HepG2 (cell line): ENCODE data around the gene CSF1R. TPM values are rescaled to one million over a fixed set of nuclear protein-coding genes. Genes with fewer than 3 reads are reported as not detected.

Source experiments
- AHR ChIP-seq: IDR thresholded peaks from 2 replicates; pipeline ENCODE4 v1.6.1; 2018; ENCODE audit warnings: missing genetic modification reagents, missing compliant biosample characterization
- ETV6 ChIP-seq: sonication (generic); formaldehyde crosslinking; conservative IDR thresholded peaks from 2 replicates; pipeline ENCODE4 v1.4.0; 2020; ENCODE audit warnings: missing genetic modification reagents
- HCFC1 ChIP-seq: fragments of 150-350 bp; IDR thresholded peaks from 2 replicates; pipeline ENCODE4 v1.6.1; 2014; ENCODE audit warnings: low read depth, low read length
- HOXA7 ChIP-seq: sonication (generic); formaldehyde crosslinking; IDR thresholded peaks from 2 replicates; pipeline ENCODE4 v1.8.1; 2022; ENCODE audit warnings: mild to moderate bottlenecking, missing genetic modification reagents, moderate library complexity
- MED13 ChIP-seq: sonication (generic); formaldehyde crosslinking; IDR thresholded peaks from 2 replicates; pipeline ENCODE4 v1.5.0; 2020; ENCODE audit warnings: missing genetic modification reagents
- MYPOP ChIP-seq: sonication (generic); formaldehyde crosslinking; IDR thresholded peaks from 2 replicates; pipeline ENCODE4 v1.8.1; 2023; ENCODE audit warnings: mild to moderate bottlenecking, moderate library complexity, missing genetic modification reagents
- PRDM10 ChIP-seq: sonication (generic); formaldehyde crosslinking; IDR thresholded peaks from 2 replicates; pipeline ENCODE4 v1.4.0; 2020; ENCODE audit warnings: low read depth, missing genetic modification reagents
- RBAK ChIP-seq: sonication (generic); formaldehyde crosslinking; IDR thresholded peaks from 2 replicates; pipeline ENCODE4 v1.5.1; 2020; ENCODE audit warnings: mild to moderate bottlenecking, missing genetic modification reagents
- RCOR2 ChIP-seq: IDR thresholded peaks from 2 replicates; pipeline ENCODE4 v1.6.1; 2016; ENCODE audit warnings: missing biosample characterization, missing genetic modification reagents
- SALL1 ChIP-seq: sonication (generic); formaldehyde crosslinking; IDR thresholded peaks from 2 replicates; pipeline ENCODE4 v1.8.0; 2022; ENCODE audit warnings: mild to moderate bottlenecking, missing genetic modification reagents
- TAF1 ChIP-seq: sonication (generic); formaldehyde crosslinking; IDR thresholded peaks from 2 replicates; pipeline ENCODE4 v1.4.0; 2020; ENCODE audit warnings: missing genetic modification reagents
- TFAP4 ChIP-seq: sonication (generic); IDR thresholded peaks from 2 replicates; pipeline ENCODE4 v1.6.1; 2016; ENCODE audit warnings: low read depth, borderline replicate concordance
- XRCC5 ChIP-seq: fragments of 200-400 bp; formaldehyde crosslinking; optimal IDR thresholded peaks from 2 replicates; pipeline ENCODE3; 2017; ENCODE audit warnings: mild to moderate bottlenecking, low read length
- ZBED4 ChIP-seq: sonication (generic); formaldehyde crosslinking; IDR thresholded peaks from 2 replicates; pipeline ENCODE4 v1.4.0; 2020; ENCODE audit warnings: missing genetic modification reagents, borderline replicate concordance
- ZFP41 ChIP-seq: sonication (generic); formaldehyde crosslinking; IDR thresholded peaks from 2 replicates; pipeline ENCODE4 v1.4.0; 2020; ENCODE audit warnings: mild to moderate bottlenecking, missing genetic modification reagents, borderline replicate concordance
- ZNF264 ChIP-seq: sonication (generic); formaldehyde crosslinking; IDR thresholded peaks from 2 replicates; pipeline ENCODE4 v1.4.0; 2020; ENCODE audit warnings: missing genetic modification reagents
- ZNF362 ChIP-seq: sonication (generic); formaldehyde crosslinking; IDR thresholded peaks from 2 replicates; pipeline ENCODE4 v1.4.0; 2020; ENCODE audit warnings: missing genetic modification reagents, mild to moderate bottlenecking, borderline replicate concordance
- polyA plus RNA-seq, 8 experiments: library from polyadenylated mRNA; depleted of rRNA in 3 of 8; stranded (reverse) in 7 of 8; unstranded in 1 of 8; fragments of >200 nt; fragmentation: Illumina TruSeq in 4 of 8; extraction: Trizol in 4 of 8; gene quantifications; 2 replicates each; pipeline versions ENCODE4 v1.2.1 to v1.2.3, GENCODE V29; 2011 to 2016; ENCODE audit warnings: low read depth in 4 of 8, missing spikeins in 1 of 8, mixed read lengths in 1 of 8; ENCODE audit not compliant: insufficient read depth in 1 of 8
- total RNA-seq, 5 experiments: library from RNA; depleted of rRNA; stranded (reverse); fragments of >200 nt; fragmentation: Illumina TruSeq; extraction: Trizol; gene quantifications; 2 replicates each; pipeline ENCODE4 v1.2.3, GENCODE V29; 2016; ENCODE audit warnings: low read depth in 1 of 5

Gene CSF1R
- total and polyA plus RNA-seq, 2 of the 13 experiments (the other 11 are each of a cell fraction or from before 2014, with no cell fraction given) = 0.01 TPM; not detected in 1

GRCh38 chr5:150129813-150130492 lies 43.6 kb upstream of the CSF1R start (continued):
- no peak for TF ChIP-seq RCOR2 (CRISPR knock-in tag)
- peak; percentile 45; the same call in 1 of the 2 replicates for TF ChIP-seq PRDM10 (CRISPR knock-in tag)
- TF ChIP-seq MED13 (CRISPR knock-in tag) = no peak
- TF ChIP-seq ZBED4 = peak; percentile 34; the same call in 1 of the 2 replicates
- TF ChIP-seq XRCC5 = peak; percentile 89
- no peak for TF ChIP-seq ZNF264 (CRISPR knock-in tag)
- TF ChIP-seq ZNF362 (CRISPR knock-in tag) = no peak; the same call in 1 of the 2 replicates
- TF ChIP-seq TAF1 (CRISPR knock-in tag) = no peak
- TF ChIP-seq TFAP4 = no peak
- no peak for TF ChIP-seq MYPOP (CRISPR knock-in tag)
- no peak for TF ChIP-seq HOXA7 (CRISPR knock-in tag)
- TF ChIP-seq RBAK (CRISPR knock-in tag) = no peak
- no peak for TF ChIP-seq ZFP41 (CRISPR knock-in tag)
- TF ChIP-seq AHR (CRISPR knock-in tag) = no peak
- peak; percentile 82 for TF ChIP-seq SALL1
- TF ChIP-seq ETV6 (CRISPR knock-in tag) = no peak
- TF ChIP-seq HCFC1 = no peak
